SHP77 (cell line): ENCODE measurements around the gene KPTN.
A peak's percentile ranks its signal among the peaks of the same experiment; 100 is the strongest.

Experiments used
- DNase-seq, 2 experiments: peaks; one replicate each; lab custom pipeline; 2025; lab: John Stamatoyannopoulos, UW

KPTN gene

GRCh38 chr19:47483800-47484690 lies at the start of gene KPTN:
Gene KPTN (minus strand): TSS chr19:47484219. CDS start chr19:47484160, 59 bp downstream.
- DNase-seq: peak; percentile 84 to 88

GRCh38 chr19:47531640-47532387 lies 47.8 kb upstream of the KPTN start:
- DNase-seq: no peak

- DNase-seq: no peak
Observed at GRCh38 chr19:47529018-47529742, 45.2 kb upstream of the KPTN start.

GRCh38 chr19:47526798-47527197 lies 42.8 kb upstream of the KPTN start:
- no peak for DNase-seq

GRCh38 chr19:47523473-47523872 lies 39.5 kb upstream of the KPTN start:
- peak in 1 of 2 experiments; percentile 16 for DNase-seq

- no peak for DNase-seq
Observed at GRCh38 chr19:47521473-47522180, 37.6 kb upstream of the KPTN start.

GRCh38 chr19:47520839-47521238 lies 36.8 kb upstream of the KPTN start:
- no peak for DNase-seq

GRCh38 chr19:47520343-47520806 lies 36.4 kb upstream of the KPTN start:
- no peak for DNase-seq

GRCh38 chr19:47518854-47519253 lies 34.8 kb upstream of the KPTN start:
- DNase-seq: no peak

GRCh38 chr19:47518139-47518538 lies 34.1 kb upstream of the KPTN start:
- no peak for DNase-seq

- DNase-seq: peak; percentile 99
Observed at GRCh38 chr19:47514869-47515588, 31.0 kb upstream of the KPTN start, which contains the start of gene NAPA. Gene NAPA (minus strand): TSS chr19:47515063. CDS start chr19:47514940, 123 bp downstream.

- no peak for DNase-seq
Observed at GRCh38 chr19:47514151-47514868, 30.3 kb upstream of the KPTN start.

- no peak for DNase-seq
Observed at GRCh38 chr19:47512948-47513319, 28.9 kb upstream of the KPTN start.

- DNase-seq: no peak
Observed at GRCh38 chr19:47512183-47512947, 28.3 kb upstream of the KPTN start.

GRCh38 chr19:47511681-47512080 lies 27.7 kb upstream of the KPTN start:
- DNase-seq: no peak

GRCh38 chr19:47511128-47511517 lies 27.1 kb upstream of the KPTN start:
- DNase-seq: no peak

GRCh38 chr19:47510516-47511127 lies 26.6 kb upstream of the KPTN start:
- no peak for DNase-seq

GRCh38 chr19:47509973-47510372 lies 26.0 kb upstream of the KPTN start:
- no peak for DNase-seq
